Stomach (tissue), 9 donors: ENCODE measurements around the gene KRT37. TPM values are rescaled to one million over a fixed set of nuclear protein-coding genes. Genes with fewer than 3 reads are reported as not detected.

Experiments
- DNase-seq, 2 donors: peaks; one replicate each; pipeline versions ENCODE4 v3.0.0 to v3.0.0-alpha.2; 2013 to 2019
- H3K27ac ChIP-seq, 5 donors: fragments of 200-600 bp in 4 of 5; sonication (generic) in 4 of 5; one replicate each; pipeline ENCODE4 v1.5.1; 2013 to 2019; ENCODE audit warnings: mild to moderate bottlenecking in 1 of 5, moderate library complexity in 1 of 5
- H3K27me3 ChIP-seq, 3 donors: fragments of 200-600 bp; sonication (generic); one replicate each; pipeline ENCODE4 v1.5.1; 2017 to 2019; ENCODE audit warnings: mixed run types in 1 of 3
- H3K36me3 ChIP-seq, 4 donors: fragments of 200-600 bp; sonication (generic); 1 replicate in 3 of 4; 2 replicates in 1 of 4; pipeline ENCODE4 v1.5.1; 2016 to 2019
- H3K4me1 ChIP-seq, 4 donors: fragments of 200-600 bp; sonication (generic); one replicate each; pipeline ENCODE4 v1.5.1; 2016 to 2019
- H3K4me3 ChIP-seq, 4 donors: fragments of 200-600 bp; sonication (generic) in 3 of 4; one replicate each; pipeline ENCODE4 v1.5.1; 2016 to 2019; ENCODE audit warnings: mild to moderate bottlenecking in 1 of 4
- H3K9me3 ChIP-seq, 4 donors: fragments of 200-600 bp; sonication (generic); one replicate each; pipeline ENCODE4 v1.5.1; 2016 to 2019
- CTCF ChIP-seq, 7 experiments: fragments of 450-650 bp in 4 of 7; fragments of 200-600 bp in 3 of 7; sonication (generic) in 3 of 7; IDR thresholded peaks; one replicate each; pipeline ENCODE4 v1.5.1; 2016 to 2019; ENCODE audit warnings: antibody characterized with exemption in 7 of 7, control low read depth in 2 of 7, mild to moderate bottlenecking in 1 of 7
- EP300 ChIP-seq: sonication (generic); formaldehyde crosslinking; IDR thresholded peaks from one replicate; pipeline ENCODE4 v1.6.1; 2017; ENCODE audit warnings: antibody characterized with exemption
- POLR2A ChIP-seq, 4 donors: fragments of 450-650 bp; IDR thresholded peaks; one replicate each; pipeline ENCODE4 v1.6.1; 2016; ENCODE audit warnings: antibody characterized with exemption in 4 of 4, control low read depth in 2 of 4, mild to moderate bottlenecking in 1 of 4, moderate library complexity in 1 of 4
- POLR2AphosphoS5 ChIP-seq, 3 donors: sonication (generic); formaldehyde crosslinking; IDR thresholded peaks; one replicate each; pipeline ENCODE4 v1.6.1; 2016; ENCODE audit warnings: antibody characterized with exemption in 3 of 3
- WGBS, 5 donors: extraction: QIAGEN DNeasy Blood & Tissue Kit in 3 of 5; methylation state at CpG; one replicate each; pipeline versions ENCODE4 v1.1.5 to v1.1.7; 2013 to 2018; 5-methylcytosine and 5-hydroxymethylcytosine counted together
- intact Hi-C: fragments of 100-400 bp; cut with DNase I; formaldehyde crosslinking; loops from one replicate; pipeline ENCODE4 v1.15.1; 2023; ENCODE audit warnings: low total_unique reads
- polyA plus RNA-seq, 3 donors: library from polyadenylated mRNA; stranded (reverse); fragments of 200-250 nt; gene quantifications; one replicate each; pipeline ENCODE4 v1.2.3, GENCODE V29; 2013
- total RNA-seq, 5 donors: library from RNA; depleted of rRNA; stranded (reverse); fragments of >200 nt; gene quantifications; one replicate each; pipeline versions ENCODE4 v1.1.0 to v1.2.3, GENCODE V29; 2014 to 2016
- donor health status: healthy with polysubstance abuse.
- donor health status: Bipolar disorder and iron deficiency.
- donor health status: healthy.

The KRT37 gene
- total and polyA plus RNA-seq, 8 donors: not detected

- TF ChIP-seq POLR2AphosphoS5 (IDR thresholded peaks at IDR 0.05) (no peak), EP300 (no peak), CTCF (IDR thresholded peaks at IDR 0.05) (no peak), POLR2A (IDR thresholded peaks at IDR 0.05) (no peak)
- no peaks in the 10 kb centered on the region for H3K36me3 ChIP-seq
- H3K4me3 ChIP-seq: no peak overlapping the region
- DNase-seq: no peak
- 78 to 91% (median 89%) methylated on average over 2 of the region's 2 CpGs for WGBS, 5 donors
- intact Hi-C loops: no loop called here
- no peak overlapping the region for H3K27ac ChIP-seq
- H3K9me3 ChIP-seq: no peaks in the 10 kb centered on the region
- no peaks in the 10 kb centered on the region for H3K4me1 ChIP-seq
- peaks cover 0 to 6% (median 0%) of the 10 kb centered on the region in 3 donors for H3K27me3 ChIP-seq
Measured at GRCh38 chr17:41451154-41451728, 26.9 kb upstream of the KRT37 start.

GRCh38 chr17:41449008-41449407 lies 24.6 kb upstream of the KRT37 start:
- Histone ChIP-seq H3K4me1 (no peaks in the 10 kb centered on the region), H3K9me3 (no peaks in the 10 kb centered on the region), H3K27me3 (peaks cover 0 to 8% (median 0%) of the 10 kb centered on the region in 3 donors), H3K27ac (no peak overlapping the region), H3K36me3 (no peaks in the 10 kb centered on the region), H3K4me3 (no peak overlapping the region)
- WGBS, 5 donors: 70 to 86% (median 81%) methylated on average over 2 to 6 of the region's 6 CpGs
- DNase-seq: no peak
- TF ChIP-seq POLR2A (IDR thresholded peaks at IDR 0.05): no peak
- no peak for TF ChIP-seq POLR2AphosphoS5 (IDR thresholded peaks at IDR 0.05)
- TF ChIP-seq CTCF (IDR thresholded peaks at IDR 0.05): no peak
- no peak for TF ChIP-seq EP300
- intact Hi-C loops: no loop called here

GRCh38 chr17:41448506-41448905 lies 24.1 kb upstream of the KRT37 start:
- H3K36me3 ChIP-seq: no peaks in the 10 kb centered on the region
- WGBS, 5 donors: 42 to 89% (median 63%) methylated on average over 2 of the region's 2 CpGs
- no peak for DNase-seq
- no peak overlapping the region for H3K4me3 ChIP-seq
- no peak overlapping the region for H3K27ac ChIP-seq
- H3K4me1 ChIP-seq: no peaks in the 10 kb centered on the region
- peaks cover 0 to 7% (median 0%) of the 10 kb centered on the region in 3 donors for H3K27me3 ChIP-seq
- intact Hi-C loops: no loop called here
- no peaks in the 10 kb centered on the region for H3K9me3 ChIP-seq
- TF ChIP-seq POLR2AphosphoS5 (IDR thresholded peaks at IDR 0.05) (no peak), CTCF (IDR thresholded peaks at IDR 0.05) (no peak), POLR2A (IDR thresholded peaks at IDR 0.05) (no peak), EP300 (no peak)

GRCh38 chr17:41446806-41447205 lies 22.4 kb upstream of the KRT37 start:
- Histone ChIP-seq H3K27me3 (peaks cover 0 to 11% (median 0%) of the 10 kb centered on the region in 3 donors), H3K27ac (no peak overlapping the region), H3K9me3 (no peaks in the 10 kb centered on the region), H3K36me3 (no peaks in the 10 kb centered on the region), H3K4me1 (no peaks in the 10 kb centered on the region), H3K4me3 (no peak overlapping the region)
- TF ChIP-seq CTCF (IDR thresholded peaks at IDR 0.05): no peak
- TF ChIP-seq EP300: no peak
- TF ChIP-seq POLR2AphosphoS5 (IDR thresholded peaks at IDR 0.05): no peak
- no peak for TF ChIP-seq POLR2A (IDR thresholded peaks at IDR 0.05)
- WGBS, 5 donors: 36 to 92% (median 64%) methylated on average over 2 of the region's 2 CpGs
- intact Hi-C loops: no loop called here
- no peak for DNase-seq
